HCT116 (cell line): ENCODE measurements around the gene STK32C. TPM values are rescaled to one million over a fixed set of nuclear protein-coding genes. Genes with fewer than 3 reads are reported as not detected.

Source experiments
- ATAC-seq: fragments of 200-7000 bp; cut with Tn5 transposase; 2 replicates; pipeline ENCODE4 v1.9.1; 2020; ENCODE audit warnings: mild to moderate bottlenecking, moderate library complexity
- BruUV-seq: library from RNA; stranded (reverse); fragments of 400-500 nt; replicated peaks from 2 replicates; lab custom pipeline; 2021; lab: Mats Ljungman, UMichigan
- CTCF ChIA-PET: fragments of 300-600 bp; sonication (Branson Sonifier 250); formaldehyde crosslinking; loops from one replicate; lab custom pipeline; 2021; ENCODE audit warnings: antibody characterized with exemption; lab: Charles Lee
- POLR2A ChIA-PET: fragments of 300-600, 350-600 bp; sonication (Branson Sonifier 250); formaldehyde crosslinking; loops from one replicate; lab custom pipeline; 2021; ENCODE audit warnings: antibody characterized with exemption; lab: Charles Lee
- RAD21 ChIA-PET, 2 experiments: fragments of 300-600 bp; sonication (Branson Sonifier 250); formaldehyde crosslinking; loops; one replicate each; lab custom pipeline; 2023; ENCODE audit warnings: low total read pairs in 2 of 2; ENCODE audit not compliant: uncharacterized antibody in 2 of 2, unreplicated experiment in 2 of 2, low non-redundant PET in 1 of 2; lab: Charles Lee
- DNase-seq: peaks from one replicate; pipeline ENCODE4 v3.0.0-alpha.2; 2010; ENCODE audit warnings: low read depth, low spot score
- H2AFZ ChIP-seq: fragments of 200-600 bp; shearing (Covaris generic), sonication (generic); 2 replicates; pipeline ENCODE4 v1.6.1; 2017; ENCODE audit warnings: low read depth, mixed run types, mixed read lengths, antibody characterized with exemption, low read length; ENCODE audit not compliant: poor library complexity, severe bottlenecking
- H3K27ac ChIP-seq: 2 replicates; pipeline ENCODE4 v1.5.1; 2012; ENCODE audit warnings: low read depth, low read length
- H3K27me3 ChIP-seq: fragments of 200-600 bp; sonication (generic); 2 replicates; pipeline ENCODE4 v1.6.1; 2016; ENCODE audit warnings: mixed run types, low read length, mixed read lengths; ENCODE audit not compliant: insufficient read depth
- H3K36me3 ChIP-seq, 2 experiments: fragments of 200-500 bp in 1 of 2; fragments of 200-600 bp in 1 of 2; sonication (Bioruptor generic) in 1 of 2; sonication (generic) in 1 of 2; 2 replicates each; pipeline versions ENCODE4 v1.5.1 to v1.6.1; 2014 to 2016; ENCODE audit warnings: low read length in 2 of 2, inconsistent platforms in 1 of 2, mixed read lengths in 1 of 2, mixed run types in 1 of 2; ENCODE audit not compliant: insufficient read depth in 2 of 2, control insufficient read depth in 1 of 2
- H3K4me1 ChIP-seq, 2 experiments: fragments of 200-600 bp in 1 of 2; sonication (generic) in 1 of 2; 2 replicates each; pipeline versions ENCODE4 v1.5.1 to v1.6.1; 2012 to 2017; ENCODE audit warnings: low read length in 2 of 2, inconsistent platforms in 1 of 2, mild to moderate bottlenecking in 1 of 2, mixed read lengths in 1 of 2, mixed run types in 1 of 2, moderate library complexity in 1 of 2; ENCODE audit not compliant: insufficient read depth in 2 of 2, control insufficient read depth in 1 of 2
- H3K4me2 ChIP-seq: fragments of 200-600 bp; sonication (generic); 2 replicates; pipeline ENCODE4 v1.6.1; 2017; ENCODE audit warnings: mixed run types, low read length, mixed read lengths
- H3K4me3 ChIP-seq, 2 experiments: fragments of 200-600 bp in 1 of 2; sonication (generic) in 1 of 2; replicated peaks in 1 of 2; 2 replicates each; pipeline ENCODE4 v1.5.1; 2011 to 2016; ENCODE audit warnings: low read length in 2 of 2, control low read depth in 1 of 2, low read depth in 1 of 2, mild to moderate bottlenecking in 1 of 2, mixed read lengths in 1 of 2, mixed run types in 1 of 2
- H3K79me2 ChIP-seq: fragments of 200-600 bp; sonication (generic); 2 replicates; pipeline ENCODE4 v1.6.1; 2017; ENCODE audit warnings: mild to moderate bottlenecking, mixed run types, low read length, moderate library complexity, mixed read lengths; ENCODE audit not compliant: insufficient read depth
- H3K9ac ChIP-seq: fragments of 200-600 bp; sonication (generic); 2 replicates; pipeline ENCODE4 v1.6.1; 2016; ENCODE audit warnings: low read length, mixed read lengths
- H3K9me2 ChIP-seq: fragments of 200-600 bp; sonication (generic), shearing (Covaris generic); 2 replicates; pipeline ENCODE4 v1.6.1; 2017; ENCODE audit warnings: mixed run types, mild to moderate bottlenecking, moderate library complexity; ENCODE audit not compliant: insufficient read depth
- H3K9me3 ChIP-seq, 2 experiments: fragments of 200-500 bp in 1 of 2; fragments of 200-600 bp in 1 of 2; sonication (Bioruptor generic) in 1 of 2; sonication (generic) in 1 of 2; 2 replicates each; pipeline ENCODE4 v1.6.1; 2014 to 2017; ENCODE audit warnings: low read length in 2 of 2, mixed read lengths in 2 of 2, inconsistent platforms in 1 of 2, low read depth in 1 of 2, mild to moderate bottlenecking in 1 of 2, mixed run types in 1 of 2, moderate library complexity in 1 of 2; ENCODE audit not compliant: control insufficient read depth in 1 of 2, insufficient read depth in 1 of 2
- H4K20me1 ChIP-seq: fragments of 200-600 bp; sonication (generic), shearing (Covaris generic); 2 replicates; pipeline ENCODE4 v1.6.1; 2017; ENCODE audit warnings: mixed run types, mild to moderate bottlenecking, moderate library complexity; ENCODE audit not compliant: insufficient read depth
- CBX3 ChIP-seq: IDR thresholded peaks from 2 replicates; pipeline ENCODE4 v1.6.1; 2012; ENCODE audit warnings: low read depth
- CEBPB ChIP-seq: IDR thresholded peaks from 2 replicates; pipeline ENCODE4 v1.6.1; 2012; ENCODE audit warnings: low read depth
- POLR2A ChIP-seq: IDR thresholded peaks from 2 replicates; pipeline ENCODE4 v1.7.0; 2011; ENCODE audit warnings: borderline replicate concordance; ENCODE audit not compliant: insufficient read depth, insufficient read length; ENCODE audit errors: extremely low read depth
- YY1 ChIP-seq: IDR thresholded peaks from 2 replicates; pipeline ENCODE4 v1.6.1; 2011; ENCODE audit warnings: low read length, low read depth, moderate library complexity, mild to moderate bottlenecking; ENCODE audit not compliant: insufficient replicate concordance; ENCODE audit errors: extremely low read depth
- ZFX ChIP-seq: fragments of 450-650 bp; IDR thresholded peaks from 2 replicates; pipeline ENCODE4 v1.6.1; 2017
- ZNF274 ChIP-seq: fragments of 200-500 bp; sonication (Bioruptor generic); IDR thresholded peaks from 2 replicates; pipeline ENCODE4 v1.6.1; 2014; ENCODE audit warnings: mild to moderate bottlenecking, low read depth, low read length, inconsistent platforms
- intact Hi-C: fragments of 100-400 bp; cut with micrococcal nuclease; formaldehyde crosslinking; loops from 2 replicates; pipeline ENCODE4 v1.10.0; 2022
- total RNA-seq: library from RNA; stranded (reverse); gene quantifications from one replicate; pipeline ENCODE4 v1.2.1, GENCODE V29; 2021; ENCODE audit not compliant: unreplicated experiment
- TF ChIP-seq, protein P1 (sequence below): IDR thresholded peaks from 2 replicates; pipeline ENCODE4 v1.6.1; 2012; ENCODE audit warnings: low read depth

The STK32C gene
- total RNA-seq, 1 experiment from 2014 or later = 29.7 TPM

DNA sequence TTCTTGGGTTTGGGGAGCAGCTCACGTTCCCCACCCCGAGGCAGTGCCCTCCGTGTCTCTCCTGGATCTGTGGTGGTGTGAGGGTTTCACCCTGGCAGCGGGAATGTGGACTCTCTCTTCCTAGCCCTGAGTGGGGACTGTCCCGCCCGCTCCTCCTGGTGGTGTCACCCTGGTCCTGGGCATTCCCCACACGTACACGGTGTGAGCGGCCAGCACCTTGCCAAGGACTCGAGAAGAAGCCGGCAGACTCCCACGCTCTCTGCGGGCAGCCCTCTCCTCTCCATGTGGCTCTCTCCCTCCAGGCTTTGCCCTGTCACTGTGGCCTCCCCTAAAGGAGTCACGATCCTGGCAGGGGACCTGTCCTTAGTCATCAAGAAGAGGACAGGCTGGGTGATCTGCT is 97.0 kb downstream of the STK32C start:
- RAD21 ChIA-PET = no interaction called here
- no peaks in the 10 kb centered on the region for H3K27me3 ChIP-seq
- TF ChIP-seq ZNF274 = no peak
- TF ChIP-seq, protein P1, sequence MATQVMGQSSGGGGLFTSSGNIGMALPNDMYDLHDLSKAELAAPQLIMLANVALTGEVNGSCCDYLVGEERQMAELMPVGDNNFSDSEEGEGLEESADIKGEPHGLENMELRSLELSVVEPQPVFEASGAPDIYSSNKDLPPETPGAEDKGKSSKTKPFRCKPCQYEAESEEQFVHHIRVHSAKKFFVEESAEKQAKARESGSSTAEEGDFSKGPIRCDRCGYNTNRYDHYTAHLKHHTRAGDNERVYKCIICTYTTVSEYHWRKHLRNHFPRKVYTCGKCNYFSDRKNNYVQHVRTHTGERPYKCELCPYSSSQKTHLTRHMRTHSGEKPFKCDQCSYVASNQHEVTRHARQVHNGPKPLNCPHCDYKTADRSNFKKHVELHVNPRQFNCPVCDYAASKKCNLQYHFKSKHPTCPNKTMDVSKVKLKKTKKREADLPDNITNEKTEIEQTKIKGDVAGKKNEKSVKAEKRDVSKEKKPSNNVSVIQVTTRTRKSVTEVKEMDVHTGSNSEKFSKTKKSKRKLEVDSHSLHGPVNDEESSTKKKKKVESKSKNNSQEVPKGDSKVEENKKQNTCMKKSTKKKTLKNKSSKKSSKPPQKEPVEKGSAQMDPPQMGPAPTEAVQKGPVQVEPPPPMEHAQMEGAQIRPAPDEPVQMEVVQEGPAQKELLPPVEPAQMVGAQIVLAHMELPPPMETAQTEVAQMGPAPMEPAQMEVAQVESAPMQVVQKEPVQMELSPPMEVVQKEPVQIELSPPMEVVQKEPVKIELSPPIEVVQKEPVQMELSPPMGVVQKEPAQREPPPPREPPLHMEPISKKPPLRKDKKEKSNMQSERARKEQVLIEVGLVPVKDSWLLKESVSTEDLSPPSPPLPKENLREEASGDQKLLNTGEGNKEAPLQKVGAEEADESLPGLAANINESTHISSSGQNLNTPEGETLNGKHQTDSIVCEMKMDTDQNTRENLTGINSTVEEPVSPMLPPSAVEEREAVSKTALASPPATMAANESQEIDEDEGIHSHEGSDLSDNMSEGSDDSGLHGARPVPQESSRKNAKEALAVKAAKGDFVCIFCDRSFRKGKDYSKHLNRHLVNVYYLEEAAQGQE = no peak
- no peak for TF ChIP-seq ZFX
- no peak for TF ChIP-seq POLR2A
- no peak for TF ChIP-seq CBX3
- no peak for TF ChIP-seq CEBPB
- no peak for TF ChIP-seq YY1
- TF ChIP-seq, all 23 proteins: peak for 0
- H3K36me3 ChIP-seq = no peaks in the 10 kb centered on the region
- no peak overlapping the region for H3K27ac ChIP-seq
- POLR2A ChIA-PET = no interaction called here
- H3K9me3 ChIP-seq = no peaks in the 10 kb centered on the region
- no peak overlapping the region for H3K4me2 ChIP-seq
- no peak overlapping the region for H2AFZ ChIP-seq
- H4K20me1 ChIP-seq = no peaks in the 10 kb centered on the region
- no peak overlapping the region for H3K4me3 ChIP-seq
- no peaks in the 10 kb centered on the region for H3K9me2 ChIP-seq
- no peaks in the 10 kb centered on the region for H3K4me1 ChIP-seq
- no TSS peak for BruUV-seq
- intact Hi-C loops = no loop called here
- DNase-seq = no peak
- H3K9ac ChIP-seq = no peak overlapping the region
- CTCF ChIA-PET = no interaction called here
- ATAC-seq = no peak
- H3K79me2 ChIP-seq = no peaks in the 10 kb centered on the region
